Erythroblast (primary cell): Measurements from ENCODE around the gene CORO2B.

ENCODE experiments used
- GATA1 ChIP-seq: IDR thresholded peaks from 2 replicates; pipeline ENCODE4 v1.6.1; 2011; ENCODE audit warnings: low read depth, mild to moderate bottlenecking, control low read depth, low read length, moderate library complexity
- POLR2A ChIP-seq: IDR thresholded peaks from 2 replicates; pipeline ENCODE4 v1.6.1; 2011; ENCODE audit warnings: mild to moderate bottlenecking, low read length

DNA sequence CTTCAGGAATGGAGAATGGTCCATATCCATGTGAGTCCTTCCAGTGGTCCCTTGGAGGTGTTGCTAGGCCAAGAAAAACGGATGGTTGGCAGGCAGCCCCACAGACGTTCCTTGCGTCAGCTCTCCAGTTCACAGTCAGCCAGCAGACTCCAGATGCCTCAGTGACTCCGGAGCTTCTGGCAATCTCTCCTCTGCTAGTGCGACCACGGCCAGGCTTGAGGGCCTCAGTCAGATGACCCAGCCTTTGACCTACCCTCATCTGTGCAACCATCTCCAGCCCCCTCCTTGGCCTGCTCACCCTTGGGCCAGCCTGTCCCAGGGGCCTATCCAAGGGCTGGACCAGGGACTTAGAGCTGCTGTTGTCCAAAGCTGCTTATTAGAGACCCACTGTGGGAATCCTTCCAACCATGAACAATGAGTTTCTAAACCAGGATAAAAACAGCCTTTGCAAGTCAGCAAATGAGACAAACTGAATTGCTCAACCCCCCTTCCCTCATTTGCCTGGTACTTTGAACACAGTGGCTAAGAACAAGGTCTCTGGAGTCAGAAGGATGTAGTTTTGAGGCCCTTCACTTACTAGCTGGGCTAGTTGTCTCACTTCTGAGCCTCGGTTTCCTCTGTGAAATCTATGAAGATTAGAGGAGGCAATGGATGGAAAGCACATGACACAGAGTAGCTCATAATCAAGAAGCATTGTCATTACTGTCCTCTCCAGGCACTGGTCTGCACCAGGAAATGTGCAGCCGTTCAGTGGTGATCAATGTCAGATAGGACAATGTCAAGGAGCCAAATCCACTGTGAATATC is 197.1 kb downstream of the CORO2B start:
- TF ChIP-seq POLR2A (no peak), GATA1 (no peak)
